Pancreas (tissue), 10 donors: ENCODE measurements around the gene CACNA1G. TPM values are rescaled to one million over a fixed set of nuclear protein-coding genes. Genes with fewer than 3 reads are reported as not detected.

Source experiments
- ATAC-seq, 4 donors: fragments of 200-7000 bp; cut with Tn5 transposase; one replicate each; pipeline versions ENCODE4 v1.8.0 to v1.9.1; 2020; ENCODE audit warnings: mild to moderate bottlenecking in 4 of 4, moderate library complexity in 4 of 4
- DNase-seq, 6 donors: peaks; one replicate each; pipeline ENCODE4 v3.0.0-alpha.2; 2020
- FAIRE-seq: peaks from 2 replicates; lab custom pipeline; 2012; peaks lifted over from hg19 to GRCh38; lab: Jason Lieb, UNC
- H3K27ac ChIP-seq, 4 donors: fragments of 200-600 bp; sonication (generic); 1 replicate in 3 of 4; 2 replicates in 1 of 4; pipeline versions ENCODE4 v1.5.0 to v1.8.0; 2020
- H3K27me3 ChIP-seq, 4 donors: fragments of 200-600 bp; one replicate each; pipeline ENCODE4 v1.8.0; 2021
- H3K36me3 ChIP-seq, 3 donors: fragments of 200-600 bp; sonication (generic) in 1 of 3; one replicate each; pipeline versions ENCODE4 v1.5.0 to v1.8.0; 2020 to 2021
- H3K4me1 ChIP-seq, 3 donors: fragments of 200-600 bp; one replicate each; pipeline ENCODE4 v1.8.0; 2021
- H3K4me3 ChIP-seq, 4 donors: fragments of 200-600 bp; sonication (generic) in 2 of 4; one replicate each; pipeline versions ENCODE4 v1.5.0 to v1.8.0; 2020 to 2021
- H3K9me3 ChIP-seq, 4 donors: fragments of 200-600 bp; one replicate each; pipeline ENCODE4 v1.8.0; 2021
- WGBS, 2 donors: extraction: QIAGEN DNeasy Blood & Tissue Kit; methylation state at CpG; one replicate each; pipeline ENCODE4 v1.1.7; 2013; 5-methylcytosine and 5-hydroxymethylcytosine counted together
- intact Hi-C, 3 donors: fragments of 100-400 bp; cut with DNase I; formaldehyde crosslinking; loops; one replicate each; pipeline versions ENCODE4 v1.11.1 to v1.14.2; 2022
- polyA plus RNA-seq, 2 donors: library from polyadenylated mRNA; stranded (reverse); fragments of 200-250 nt; gene quantifications; one replicate each; pipeline ENCODE4 v1.2.3, GENCODE V29; 2013
- total RNA-seq, 6 donors: library from RNA; stranded (reverse); fragmentation: NEBNext Ultra II Directional in 4 of 6; extraction: Animal tissue kit (Norgen Biotek cat#: 25700) in 4 of 6; gene quantifications; one replicate each; pipeline versions ENCODE4 v1.2.1 to v1.2.4, GENCODE V29; 2021 to 2023
- TF ChIP-seq, protein P1 (sequence below), 4 donors: fragments of 200-600 bp; sonication (generic) in 3 of 4; IDR thresholded peaks; one replicate each; pipeline versions ENCODE4 v1.5.0 to v1.8.0; 2021; ENCODE audit warnings: antibody characterized with exemption in 4 of 4
- donor health status: healthy with polysubstance abuse.
- donor health status: DM: no; HTN: no; CAD: no; lungs with moderate emphysema.
- donor health status: DM: no; HTN: no; CAD: no.
- donor health status: control.
- donor health status: control.
- donor health status: Bipolar disorder and iron deficiency.
- donor health status: DM: yes; HTN: yes; CAD: no.
- donor health status: DM: no; HTN: no; CAD: no.
- donor health status: DM: no; HTN: no; CAD: no.
- donor health status: DM: yes; HTN: yes; CAD: no.

CACNA1G gene
- total and polyA plus RNA-seq, 8 donors: 0.02 to 0.37 (median 0.09) TPM; not detected in 1

DNA sequence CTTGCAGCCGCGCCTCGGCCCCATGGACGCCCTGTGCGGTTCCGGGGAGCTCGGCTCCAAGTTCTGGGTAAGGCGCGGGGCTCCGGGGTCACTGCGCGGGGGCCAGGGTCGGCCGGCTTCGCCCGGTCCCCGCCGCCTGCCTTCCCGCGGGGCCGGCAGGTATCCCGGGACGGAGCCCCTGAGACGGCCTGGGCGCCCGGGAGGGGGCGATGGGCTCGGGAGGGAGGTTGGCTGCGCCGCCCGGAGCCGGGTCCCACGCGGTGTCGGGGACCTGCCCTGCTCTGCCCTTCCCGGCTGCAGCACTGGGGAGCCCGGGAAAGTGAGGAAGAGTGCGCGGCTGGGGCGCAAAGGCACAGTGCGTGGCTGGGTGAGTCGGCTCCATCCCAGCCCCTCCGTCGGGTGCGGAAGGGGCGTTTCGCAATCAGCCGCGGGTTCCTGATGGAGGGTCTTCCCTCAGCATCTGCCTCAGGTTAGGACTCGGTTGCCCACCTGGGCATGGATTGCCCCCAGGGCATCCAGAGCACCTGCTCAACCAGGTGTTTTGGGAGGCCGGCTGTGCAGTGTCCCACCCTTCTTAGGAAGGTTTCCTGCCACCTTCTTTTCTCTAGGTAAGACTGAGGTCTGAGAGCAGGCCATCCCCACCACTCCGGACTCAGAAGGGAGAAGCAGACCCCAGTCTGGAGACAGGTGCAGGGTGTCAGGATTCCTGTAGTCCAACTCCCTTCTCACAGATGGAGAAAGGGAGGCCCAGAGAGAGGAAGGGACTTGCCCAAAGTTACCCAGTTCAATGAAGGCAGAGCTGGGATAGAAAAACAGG is 74.6 kb downstream of the CACNA1G start:
- TF ChIP-seq, protein P1, sequence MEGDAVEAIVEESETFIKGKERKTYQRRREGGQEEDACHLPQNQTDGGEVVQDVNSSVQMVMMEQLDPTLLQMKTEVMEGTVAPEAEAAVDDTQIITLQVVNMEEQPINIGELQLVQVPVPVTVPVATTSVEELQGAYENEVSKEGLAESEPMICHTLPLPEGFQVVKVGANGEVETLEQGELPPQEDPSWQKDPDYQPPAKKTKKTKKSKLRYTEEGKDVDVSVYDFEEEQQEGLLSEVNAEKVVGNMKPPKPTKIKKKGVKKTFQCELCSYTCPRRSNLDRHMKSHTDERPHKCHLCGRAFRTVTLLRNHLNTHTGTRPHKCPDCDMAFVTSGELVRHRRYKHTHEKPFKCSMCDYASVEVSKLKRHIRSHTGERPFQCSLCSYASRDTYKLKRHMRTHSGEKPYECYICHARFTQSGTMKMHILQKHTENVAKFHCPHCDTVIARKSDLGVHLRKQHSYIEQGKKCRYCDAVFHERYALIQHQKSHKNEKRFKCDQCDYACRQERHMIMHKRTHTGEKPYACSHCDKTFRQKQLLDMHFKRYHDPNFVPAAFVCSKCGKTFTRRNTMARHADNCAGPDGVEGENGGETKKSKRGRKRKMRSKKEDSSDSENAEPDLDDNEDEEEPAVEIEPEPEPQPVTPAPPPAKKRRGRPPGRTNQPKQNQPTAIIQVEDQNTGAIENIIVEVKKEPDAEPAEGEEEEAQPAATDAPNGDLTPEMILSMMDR (IDR thresholded peaks at IDR 0.05): no peak
- no peaks in the 10 kb centered on the region for H3K27me3 ChIP-seq
- H3K9me3 ChIP-seq: no peaks in the 10 kb centered on the region
- peak overlapping the region; percentile 64 to 85 (median 79) for H3K27ac ChIP-seq
- peak overlapping the region; percentile 26 to 81 (median 53) for H3K4me3 ChIP-seq
- no peaks in the 10 kb centered on the region for H3K36me3 ChIP-seq
- FAIRE-seq (no peak), ATAC-seq (peak; percentile 2 to 18 (median 2)), DNase-seq (peak in 4 of 6 donors; percentile 47 to 72 (median 63))
- 4 to 6% methylated on average over 49 to 52 of the region's 52 CpGs for WGBS, 2 donors
- peaks cover 18 to 38% (median 31%) of the 10 kb centered on the region in 3 donors for H3K4me1 ChIP-seq
- intact Hi-C loops: loop anchor here in 1 of 3 donors (5.0 kb wide), 1 partner anchor 57 kb away; no protein-coding TSS in a partner anchor

DNA sequence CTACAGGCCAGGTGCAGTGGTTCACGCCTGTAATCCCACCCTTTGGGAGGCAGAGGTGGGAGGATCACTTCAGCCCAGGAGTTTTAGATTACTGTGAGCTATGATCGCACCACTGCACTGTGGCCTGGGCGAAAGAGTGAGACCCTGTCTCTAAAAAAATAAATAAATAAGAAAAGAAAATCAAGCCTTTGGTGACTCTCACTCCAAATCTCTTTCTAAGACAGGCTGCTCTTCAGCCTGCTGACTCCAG is 75.1 kb downstream of the CACNA1G start:
- ATAC-seq (no peak), DNase-seq (peak in 1 of 6 donors; percentile 12), FAIRE-seq (no peak)
- Histone ChIP-seq H3K36me3 (no peaks in the 10 kb centered on the region), H3K9me3 (no peaks in the 10 kb centered on the region), H3K27ac (peak overlapping the region in 3 of 4 donors; percentile 75 to 85 (median 83)), H3K27me3 (no peaks in the 10 kb centered on the region), H3K4me3 (peak overlapping the region in 3 of 4 donors; percentile 45 to 81 (median 61)), H3K4me1 (peaks cover 21 to 38% (median 31%) of the 10 kb centered on the region in 3 donors)
- TF ChIP-seq, protein P1 (IDR thresholded peaks at IDR 0.05): no peak
- intact Hi-C loops: no loop called here
- WGBS, 2 donors: 46 to 52% methylated on average over 3 of the region's 3 CpGs

DNA sequence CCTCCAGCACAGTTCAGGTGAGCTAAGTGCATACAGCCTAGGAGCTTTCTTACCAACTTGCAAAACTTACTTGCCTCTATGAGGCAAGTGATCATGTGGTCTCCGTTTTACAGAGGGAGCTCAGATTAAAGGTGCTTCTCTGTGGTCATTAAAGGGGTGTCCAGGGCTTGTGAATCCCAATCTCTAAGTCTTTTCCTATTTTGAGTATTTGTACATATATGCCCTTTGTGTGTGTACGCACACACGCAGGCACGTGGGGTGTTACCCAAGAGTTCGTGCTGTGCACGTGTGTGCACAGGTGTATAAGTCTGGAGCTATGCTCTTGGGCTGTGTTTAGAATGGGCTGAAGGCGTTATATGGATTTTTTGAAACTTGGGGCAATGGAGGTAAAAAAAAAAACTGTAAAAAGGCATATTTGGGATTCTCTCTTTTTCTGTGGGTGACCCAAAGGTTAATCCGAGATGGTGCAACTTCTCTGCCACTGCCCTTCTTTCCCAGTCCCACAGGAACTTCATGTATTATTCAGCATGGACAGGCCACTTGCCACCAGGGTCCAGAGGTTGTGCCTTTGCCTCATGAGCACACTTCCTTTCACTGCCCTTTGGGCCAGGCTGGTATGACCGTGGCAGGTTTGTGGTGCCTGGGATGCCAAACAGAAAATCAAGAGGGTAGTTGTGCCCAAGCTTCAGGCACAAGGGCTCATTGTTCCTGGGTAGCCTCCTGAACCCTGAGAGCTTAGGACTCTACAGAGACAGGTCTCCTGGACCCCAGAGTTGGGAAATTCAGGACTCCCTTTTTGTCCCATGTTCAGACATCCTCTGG is 75.7 kb downstream of the CACNA1G start:
- WGBS, 2 donors: 60 to 63% methylated on average over 9 of the region's 9 CpGs
- Histone ChIP-seq H3K4me1 (peaks cover 21 to 42% (median 35%) of the 10 kb centered on the region in 3 donors), H3K9me3 (no peaks in the 10 kb centered on the region), H3K27me3 (no peaks in the 10 kb centered on the region), H3K36me3 (no peaks in the 10 kb centered on the region), H3K27ac (peak overlapping the region in 3 of 4 donors; percentile 75 to 85 (median 83)), H3K4me3 (peak overlapping the region in 3 of 4 donors; percentile 45 to 81 (median 61))
- FAIRE-seq: no peak
- DNase-seq: peak in 3 of 6 donors; percentile 24 to 64 (median 33)
- TF ChIP-seq, protein P1 (IDR thresholded peaks at IDR 0.05): no peak
- ATAC-seq: no peak
- intact Hi-C loops: loop anchor here in 1 of 3 donors (2.0 kb wide), 1 partner anchor 57 kb away; no protein-coding TSS in a partner anchor

DNA sequence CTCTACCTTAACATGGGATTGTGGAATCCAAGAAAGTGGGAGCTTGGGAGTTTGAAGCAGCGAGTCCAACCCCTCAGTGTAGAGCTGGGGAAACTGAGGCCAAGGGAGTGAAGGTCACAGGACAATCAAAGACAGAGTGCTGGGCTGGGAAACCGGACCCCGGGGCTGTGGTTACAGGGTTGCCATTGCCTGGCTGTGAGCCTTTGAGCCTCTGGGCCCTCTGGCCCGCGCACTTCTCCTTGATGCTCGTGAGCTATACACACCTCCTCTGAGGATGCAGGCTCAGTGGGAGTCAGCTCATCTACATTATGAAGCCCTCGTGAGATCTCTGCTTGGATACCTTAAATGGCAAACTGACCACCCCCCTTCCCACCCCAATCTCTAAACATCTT is 76.3 kb downstream of the CACNA1G start:
- peak overlapping the region in 2 of 4 donors; percentile 61 to 81 for H3K4me3 ChIP-seq
- H3K27ac ChIP-seq: peak overlapping the region in 2 of 4 donors; percentile 83 to 85
- no peaks in the 10 kb centered on the region for H3K9me3 ChIP-seq
- WGBS, 2 donors: 90 to 92% methylated on average over 7 of the region's 7 CpGs
- FAIRE-seq (no peak), ATAC-seq (no peak), DNase-seq (peak in 2 of 6 donors; percentile 12 to 37)
- peaks cover 21 to 48% (median 37%) of the 10 kb centered on the region in 3 donors for H3K4me1 ChIP-seq
- TF ChIP-seq, protein P1 (IDR thresholded peaks at IDR 0.05): no peak
- intact Hi-C loops: loop anchor here in 1 of 3 donors (2.0 kb wide), 1 partner anchor 56 kb away; no protein-coding TSS in a partner anchor
- H3K27me3 ChIP-seq: no peaks in the 10 kb centered on the region
- no peaks in the 10 kb centered on the region for H3K36me3 ChIP-seq
